Suprapubic skin (tissue), 3 donors: ENCODE results near the gene CBFA2T3.

Experiments used
- EP300 ChIP-seq: sonication (generic); formaldehyde crosslinking; IDR thresholded peaks from one replicate; pipeline ENCODE4 v1.6.1; 2017; ENCODE audit warnings: antibody characterized with exemption
- POLR2A ChIP-seq, 2 donors: fragments of 450-650 bp; IDR thresholded peaks; one replicate each; pipeline ENCODE4 v1.6.1; 2017; ENCODE audit warnings: antibody characterized with exemption in 2 of 2, mild to moderate bottlenecking in 2 of 2, moderate library complexity in 2 of 2
- TF ChIP-seq, protein P1 (sequence below), 2 donors: fragments of 200-600 bp in 1 of 2; fragments of 450-650 bp in 1 of 2; sonication (generic) in 1 of 2; IDR thresholded peaks; one replicate each; pipeline ENCODE4 v1.5.1; 2016 to 2019; ENCODE audit warnings: antibody characterized with exemption in 2 of 2, mild to moderate bottlenecking in 1 of 2, moderate library complexity in 1 of 2

DNA sequence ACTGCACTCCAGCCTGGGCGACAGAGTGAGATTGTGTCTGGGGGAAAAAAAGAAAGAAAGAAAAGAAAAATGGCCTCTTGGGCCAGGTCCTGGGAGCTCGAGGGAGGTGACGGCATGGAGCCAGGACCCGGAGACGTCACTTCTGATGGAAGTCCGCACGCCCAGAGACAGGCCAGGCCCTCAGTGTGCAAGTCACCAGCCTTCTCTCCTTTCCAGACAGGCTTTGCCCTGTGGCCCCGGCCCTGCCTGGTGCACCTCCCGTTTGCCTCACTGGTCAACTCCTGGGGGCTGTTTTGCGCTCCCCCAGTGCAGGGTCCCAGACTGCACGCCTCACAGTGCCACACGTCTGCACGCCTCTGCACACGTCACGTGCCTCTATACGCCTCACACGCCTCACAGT is 44.1 kb downstream of the CBFA2T3 start:
- TF ChIP-seq POLR2A (IDR thresholded peaks at IDR 0.05) (no peak), EP300 (no peak)
- TF ChIP-seq, protein P1, sequence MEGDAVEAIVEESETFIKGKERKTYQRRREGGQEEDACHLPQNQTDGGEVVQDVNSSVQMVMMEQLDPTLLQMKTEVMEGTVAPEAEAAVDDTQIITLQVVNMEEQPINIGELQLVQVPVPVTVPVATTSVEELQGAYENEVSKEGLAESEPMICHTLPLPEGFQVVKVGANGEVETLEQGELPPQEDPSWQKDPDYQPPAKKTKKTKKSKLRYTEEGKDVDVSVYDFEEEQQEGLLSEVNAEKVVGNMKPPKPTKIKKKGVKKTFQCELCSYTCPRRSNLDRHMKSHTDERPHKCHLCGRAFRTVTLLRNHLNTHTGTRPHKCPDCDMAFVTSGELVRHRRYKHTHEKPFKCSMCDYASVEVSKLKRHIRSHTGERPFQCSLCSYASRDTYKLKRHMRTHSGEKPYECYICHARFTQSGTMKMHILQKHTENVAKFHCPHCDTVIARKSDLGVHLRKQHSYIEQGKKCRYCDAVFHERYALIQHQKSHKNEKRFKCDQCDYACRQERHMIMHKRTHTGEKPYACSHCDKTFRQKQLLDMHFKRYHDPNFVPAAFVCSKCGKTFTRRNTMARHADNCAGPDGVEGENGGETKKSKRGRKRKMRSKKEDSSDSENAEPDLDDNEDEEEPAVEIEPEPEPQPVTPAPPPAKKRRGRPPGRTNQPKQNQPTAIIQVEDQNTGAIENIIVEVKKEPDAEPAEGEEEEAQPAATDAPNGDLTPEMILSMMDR (IDR thresholded peaks at IDR 0.05): no peak
